ENCODE data around the gene MAP3K3. TPM values are rescaled to one million over a fixed set of nuclear protein-coding genes. Genes with fewer than 3 reads are reported as not detected.

Gene MAP3K3
- total RNA-seq, 1 donor from 2014 or later, result 11.1 TPM

DNA sequence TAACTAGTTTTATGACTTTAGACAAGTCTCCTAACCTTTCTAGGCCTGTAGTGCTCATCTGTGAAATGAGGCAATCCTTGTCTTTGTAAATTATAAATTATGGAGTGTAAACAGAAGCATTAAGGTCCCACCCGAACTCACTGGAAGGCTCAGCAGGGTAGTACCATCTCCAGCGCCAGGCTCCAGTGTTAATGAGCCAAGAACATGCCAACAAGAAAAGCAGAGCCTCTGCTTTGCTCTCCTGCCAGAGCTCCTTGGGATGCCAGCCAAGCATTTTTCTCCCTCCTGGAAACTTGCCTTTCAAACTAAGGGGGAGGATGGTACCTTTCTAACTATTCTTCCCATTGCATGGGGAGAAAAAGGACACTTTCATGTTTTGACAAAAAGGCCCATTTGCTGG is 62.8 kb downstream of the MAP3K3 start:
- TF ChIP-seq, protein P1, sequence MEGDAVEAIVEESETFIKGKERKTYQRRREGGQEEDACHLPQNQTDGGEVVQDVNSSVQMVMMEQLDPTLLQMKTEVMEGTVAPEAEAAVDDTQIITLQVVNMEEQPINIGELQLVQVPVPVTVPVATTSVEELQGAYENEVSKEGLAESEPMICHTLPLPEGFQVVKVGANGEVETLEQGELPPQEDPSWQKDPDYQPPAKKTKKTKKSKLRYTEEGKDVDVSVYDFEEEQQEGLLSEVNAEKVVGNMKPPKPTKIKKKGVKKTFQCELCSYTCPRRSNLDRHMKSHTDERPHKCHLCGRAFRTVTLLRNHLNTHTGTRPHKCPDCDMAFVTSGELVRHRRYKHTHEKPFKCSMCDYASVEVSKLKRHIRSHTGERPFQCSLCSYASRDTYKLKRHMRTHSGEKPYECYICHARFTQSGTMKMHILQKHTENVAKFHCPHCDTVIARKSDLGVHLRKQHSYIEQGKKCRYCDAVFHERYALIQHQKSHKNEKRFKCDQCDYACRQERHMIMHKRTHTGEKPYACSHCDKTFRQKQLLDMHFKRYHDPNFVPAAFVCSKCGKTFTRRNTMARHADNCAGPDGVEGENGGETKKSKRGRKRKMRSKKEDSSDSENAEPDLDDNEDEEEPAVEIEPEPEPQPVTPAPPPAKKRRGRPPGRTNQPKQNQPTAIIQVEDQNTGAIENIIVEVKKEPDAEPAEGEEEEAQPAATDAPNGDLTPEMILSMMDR (IDR thresholded peaks at IDR 0.05; ENCODE audit: insufficient read depth, low read length, severe bottlenecking), result no peak
- peaks cover 7% of the 10 kb centered on the region for H3K36me3 ChIP-seq (ENCODE audit: control insufficient read depth, insufficient read depth, low read length)
- DNase-seq (ENCODE audit: low read depth) (no peak), FAIRE-seq (no peak)
- H3K27me3 ChIP-seq (ENCODE audit: control insufficient read depth, insufficient read depth, low read length), result no peaks in the 10 kb centered on the region
- no peak overlapping the region for H3K4me3 ChIP-seq (ENCODE audit: low read depth, low read length)

DNA sequence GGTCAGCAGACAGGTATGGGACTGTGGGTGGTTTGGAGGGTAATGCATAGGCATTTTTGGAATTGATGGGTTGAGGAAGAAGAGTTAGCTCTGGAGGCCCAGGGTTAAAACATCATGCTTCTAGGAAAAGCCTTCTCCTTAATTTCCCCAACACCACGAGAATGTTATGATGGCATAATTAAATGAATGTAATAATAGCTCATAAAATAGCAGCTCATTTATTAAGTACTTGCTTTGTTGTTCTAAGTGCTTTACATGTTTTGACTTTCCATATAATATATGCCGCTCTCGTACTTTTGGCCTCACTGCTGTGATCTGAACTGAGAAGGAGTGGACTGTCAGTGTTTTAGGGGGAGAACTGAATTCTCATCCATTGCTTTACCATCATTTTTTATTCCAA is 63.4 kb downstream of the MAP3K3 start:
- DNase-seq (ENCODE audit: low read depth), result no peak
- no peak for FAIRE-seq
- no peaks in the 10 kb centered on the region for H3K27me3 ChIP-seq (ENCODE audit: control insufficient read depth, insufficient read depth, low read length)
- H3K4me3 ChIP-seq (ENCODE audit: low read depth, low read length), result no peak overlapping the region
- peaks cover 8% of the 10 kb centered on the region for H3K36me3 ChIP-seq (ENCODE audit: control insufficient read depth, insufficient read depth, low read length)
- TF ChIP-seq, protein P1 (IDR thresholded peaks at IDR 0.05; ENCODE audit: insufficient read depth, low read length, severe bottlenecking), result no peak

DNA sequence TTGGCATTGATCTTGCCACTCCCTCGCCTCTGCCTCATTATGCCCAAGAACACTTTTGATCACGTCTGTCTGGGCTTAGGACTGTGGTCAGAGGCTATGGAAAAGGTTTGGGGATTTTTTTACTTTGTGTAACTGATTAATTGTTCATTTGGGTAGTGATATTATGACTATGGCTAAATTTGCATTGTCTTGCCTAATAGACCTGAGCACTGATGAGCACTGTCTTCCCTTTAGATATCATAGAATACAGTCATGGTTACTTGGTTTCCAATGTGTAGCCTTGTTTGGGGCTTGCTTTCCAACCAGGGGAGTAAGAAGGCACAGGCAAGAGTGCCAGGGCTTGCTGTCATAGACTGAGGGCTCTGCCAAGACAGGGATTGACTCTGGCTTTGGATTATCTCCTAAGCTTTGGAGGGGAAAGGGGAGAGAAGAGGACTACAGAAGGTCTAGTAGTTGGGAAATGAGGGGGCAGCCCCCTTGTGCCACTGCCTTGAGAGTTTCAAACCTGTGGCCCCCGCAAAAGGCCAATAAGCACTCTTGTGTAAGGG is 64.0 kb downstream of the MAP3K3 start:
- FAIRE-seq (no peak), DNase-seq (ENCODE audit: low read depth) (no peak)
- Histone ChIP-seq H3K36me3 (ENCODE audit: control insufficient read depth, insufficient read depth, low read length) (peaks cover 8% of the 10 kb centered on the region), H3K27me3 (ENCODE audit: control insufficient read depth, insufficient read depth, low read length) (no peaks in the 10 kb centered on the region), H3K4me3 (ENCODE audit: low read depth, low read length) (no peak overlapping the region)
- TF ChIP-seq, protein P1 (IDR thresholded peaks at IDR 0.05; ENCODE audit: insufficient read depth, low read length, severe bottlenecking), result no peak

DNA sequence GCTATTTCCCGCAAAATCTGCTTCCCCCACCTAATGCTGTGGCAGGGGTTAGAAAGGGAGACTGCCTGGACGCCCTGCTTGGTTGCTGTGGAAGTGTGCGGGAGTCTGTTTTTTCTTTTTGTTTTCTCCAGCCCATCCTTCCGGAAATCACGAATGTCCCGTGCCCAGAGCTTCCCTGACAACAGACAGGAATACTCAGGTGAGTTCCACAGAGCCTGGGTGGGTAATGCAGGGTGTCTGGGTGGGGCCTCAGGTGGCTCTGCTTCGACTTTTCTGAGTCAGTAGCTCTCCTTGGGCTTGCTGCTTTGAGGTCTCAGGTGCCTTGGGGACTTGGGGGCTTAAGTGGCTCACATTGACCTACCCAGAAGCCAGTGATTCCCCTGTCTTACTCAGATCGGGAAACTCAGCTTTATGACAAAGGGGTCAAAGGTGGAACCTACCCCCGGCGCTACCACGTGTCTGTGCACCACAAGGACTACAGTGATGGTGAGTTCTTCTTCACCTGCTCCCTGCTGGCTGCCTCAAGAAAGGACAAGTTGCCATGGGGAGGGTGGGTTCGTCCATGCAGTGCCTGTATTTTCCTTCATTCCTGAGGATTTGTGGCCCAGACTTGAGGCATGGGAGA is 66.3 kb downstream of the MAP3K3 start:
- DNase-seq (ENCODE audit: low read depth) (no peak), FAIRE-seq (no peak)
- peaks cover 5% of the 10 kb centered on the region for H3K36me3 ChIP-seq (ENCODE audit: control insufficient read depth, insufficient read depth, low read length)
- TF ChIP-seq, protein P1 (IDR thresholded peaks at IDR 0.05; ENCODE audit: insufficient read depth, low read length, severe bottlenecking), result no peak
- H3K4me3 ChIP-seq (ENCODE audit: low read depth, low read length), result no peak overlapping the region
- no peaks in the 10 kb centered on the region for H3K27me3 ChIP-seq (ENCODE audit: control insufficient read depth, insufficient read depth, low read length)

DNA sequence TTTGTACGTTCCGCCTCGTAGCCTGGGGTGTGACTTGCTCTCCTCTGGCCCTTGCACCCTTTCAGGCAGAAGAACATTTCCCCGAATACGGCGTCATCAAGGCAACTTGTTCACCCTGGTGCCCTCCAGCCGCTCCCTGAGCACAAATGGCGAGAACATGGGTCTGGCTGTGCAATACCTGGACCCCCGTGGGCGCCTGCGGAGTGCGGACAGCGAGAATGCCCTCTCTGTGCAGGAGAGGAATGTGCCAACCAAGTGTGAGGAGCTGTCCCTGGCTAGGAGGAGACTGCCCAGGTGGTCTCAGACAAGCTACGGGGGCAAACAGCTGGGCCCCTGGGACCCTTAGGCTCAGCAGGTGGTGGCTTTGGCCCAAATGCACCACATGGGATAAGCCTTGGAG is 67.3 kb downstream of the MAP3K3 start:
- FAIRE-seq (no peak), DNase-seq (ENCODE audit: low read depth) (no peak)
- H3K4me3 ChIP-seq (ENCODE audit: low read depth, low read length), result no peak overlapping the region
- H3K27me3 ChIP-seq (ENCODE audit: control insufficient read depth, insufficient read depth, low read length), result no peaks in the 10 kb centered on the region
- H3K36me3 ChIP-seq (ENCODE audit: control insufficient read depth, insufficient read depth, low read length), result peaks cover 5% of the 10 kb centered on the region
- TF ChIP-seq, protein P1 (IDR thresholded peaks at IDR 0.05; ENCODE audit: insufficient read depth, low read length, severe bottlenecking), result no peak
